ENCODE measurements around the gene EMC7.

The EMC7 gene

GRCh38 chr15:34101366-34102174, at the start of gene EMC7, which contains the start of gene PGBD4:
EMC7 (minus strand) TSS chr15:34101862; CDS start chr15:34101839, 23 bp downstream.
PGBD4 (plus strand) TSS chr15:34102083; CDS start chr15:34102532, 449 bp downstream.
- DNase-seq (ENCODE audit: extremely low read depth, low read depth): peak; percentile 96
- TF ChIP-seq CTCF (IDR thresholded peaks at IDR 0.05; ENCODE audit: low read depth, low read length, missing control alignments): no peak
- H3K4me3 ChIP-seq (replicated peaks; ENCODE audit: low read depth, low read length): peak within 1 kb of the TSS; percentile 86

- no peak overlapping the region for H3K4me3 ChIP-seq (replicated peaks; ENCODE audit: low read depth, low read length)
- DNase-seq (ENCODE audit: extremely low read depth, low read depth): no peak
- no peak for TF ChIP-seq CTCF (IDR thresholded peaks at IDR 0.05; ENCODE audit: low read depth, low read length, missing control alignments)
Measured at GRCh38 chr15:34147371-34148140, 45.9 kb upstream of the EMC7 start.

- no peak overlapping the region for H3K4me3 ChIP-seq (replicated peaks; ENCODE audit: low read depth, low read length)
- no peak for DNase-seq (ENCODE audit: extremely low read depth, low read depth)
- TF ChIP-seq CTCF (IDR thresholded peaks at IDR 0.05; ENCODE audit: low read depth, low read length, missing control alignments): no peak
Measured at GRCh38 chr15:34133511-34133910, 31.8 kb upstream of the EMC7 start.

- no peak for DNase-seq (ENCODE audit: extremely low read depth, low read depth)
- H3K4me3 ChIP-seq (replicated peaks; ENCODE audit: low read depth, low read length): no peak overlapping the region
- TF ChIP-seq CTCF (IDR thresholded peaks at IDR 0.05; ENCODE audit: low read depth, low read length, missing control alignments): no peak
Measured at GRCh38 chr15:34132881-34133280, 31.2 kb upstream of the EMC7 start.

GRCh38 chr15:34128898-34129297, 27.2 kb upstream of the EMC7 start:
- no peak overlapping the region for H3K4me3 ChIP-seq (replicated peaks; ENCODE audit: low read depth, low read length)
- no peak for DNase-seq (ENCODE audit: extremely low read depth, low read depth)
- no peak for TF ChIP-seq CTCF (IDR thresholded peaks at IDR 0.05; ENCODE audit: low read depth, low read length, missing control alignments)

GRCh38 chr15:34126522-34126921, 24.9 kb upstream of the EMC7 start:
- no peak for DNase-seq (ENCODE audit: extremely low read depth, low read depth)
- no peak for TF ChIP-seq CTCF (IDR thresholded peaks at IDR 0.05; ENCODE audit: low read depth, low read length, missing control alignments)
- no peak overlapping the region for H3K4me3 ChIP-seq (replicated peaks; ENCODE audit: low read depth, low read length)

All from HFF-Myc (cell line).